K562 (cell line): ENCODE measurements around the gene TMEFF1. TPM values are rescaled to one million over a fixed set of nuclear protein-coding genes. Genes with fewer than 3 reads are reported as not detected.

Experiments
- CTBP1 ChIP-seq: fragments of 450-650 bp; IDR thresholded peaks from 2 replicates; pipeline ENCODE4 v1.6.1; 2016; ENCODE audit warnings: borderline replicate concordance
- EP400 ChIP-seq: fragments of 450-650 bp; IDR thresholded peaks from 2 replicates; pipeline ENCODE4 v1.6.1; 2017; ENCODE audit warnings: antibody characterized with exemption, mild to moderate bottlenecking, moderate library complexity
- FOS ChIP-seq: IDR thresholded peaks from 3 replicates; pipeline ENCODE4 v1.6.1; 2011; ENCODE audit not compliant: insufficient read length; ENCODE audit errors: extremely low read depth
- JUND ChIP-seq, 2 experiments: IDR thresholded peaks; 2 replicates in 1 of 2; 3 replicates in 1 of 2; pipeline ENCODE4 v1.6.1; 2011; ENCODE audit warnings: borderline replicate concordance in 2 of 2, low read depth in 2 of 2, low read length in 2 of 2, improper control_type of control experiment in 1 of 2, missing biosample characterization in 1 of 2, missing genetic modification characterization in 1 of 2, missing genetic modification reagents in 1 of 2
- NFE2 ChIP-seq: IDR thresholded peaks from 2 replicates; pipeline ENCODE4 v1.6.1; 2014; ENCODE audit warnings: antibody characterized with exemption, low read depth
- SPI1 ChIP-seq: IDR thresholded peaks from 2 replicates; pipeline ENCODE4 v1.6.1; 2011; ENCODE audit warnings: low read depth, low read length, control low read depth, borderline replicate concordance
- STAT5B ChIP-seq: fragments of 250-450 bp; sonication (Bioruptor Pico); IDR thresholded peaks from 2 replicates; pipeline ENCODE4 v1.8.0; 2021; ENCODE audit warnings: mild to moderate bottlenecking, inconsistent platforms
- ZNF507 ChIP-seq: conservative IDR thresholded peaks from 2 replicates; pipeline ENCODE4 v1.6.1; 2017; ENCODE audit warnings: missing genetic modification characterization, missing compliant biosample characterization
- polyA plus RNA-seq, 8 experiments: library from polyadenylated mRNA; depleted of rRNA in 4 of 8; stranded (reverse) in 5 of 8; unstranded in 3 of 8; fragments of >200 nt; fragmentation: Nextera tagmentation in 2 of 8; fragmentation: Illumina TruSeq in 1 of 8; extraction: Ambion mirVana in 2 of 8; extraction: Trizol in 1 of 8; gene quantifications; 2 replicates each; pipeline versions ENCODE4 v1.2.1 to v1.2.3, GENCODE V29; 2011 to 2014; ENCODE audit warnings: inconsistent platforms in 1 of 8, missing spikeins in 1 of 8
- total RNA-seq, 7 experiments: library from RNA; depleted of rRNA in 6 of 7; stranded (reverse); fragments of >200 nt in 6 of 7; fragmentation: Illumina TruSeq in 2 of 7; extraction: Trizol in 2 of 7; gene quantifications; 2 replicates each; pipeline versions ENCODE4 v1.2.1 to v1.2.3, GENCODE V29; 2011 to 2021; ENCODE audit warnings: low replicate concordance in 1 of 7
- TF ChIP-seq, protein P1 (sequence below): fragments of 450-650 bp; IDR thresholded peaks from 2 replicates; pipeline ENCODE4 v1.6.1; 2017; ENCODE audit warnings: antibody characterized with exemption, mild to moderate bottlenecking
- TF ChIP-seq, protein P2 (sequence below), 2 experiments: IDR thresholded peaks in 1 of 2; conservative IDR thresholded peaks in 1 of 2; 2 replicates each; pipeline ENCODE4 v1.6.1; 2016; ENCODE audit warnings: low read depth in 2 of 2, mild to moderate bottlenecking in 1 of 2, missing compliant biosample characterization in 1 of 2, missing genetic modification characterization in 1 of 2, moderate library complexity in 1 of 2
- TF ChIP-seq, protein P3 (sequence below), 2 experiments: fragments of 450-650 bp; IDR thresholded peaks; 2 replicates each; pipeline ENCODE4 v1.6.1; 2018; ENCODE audit warnings: mild to moderate bottlenecking in 2 of 2, low read depth in 1 of 2; ENCODE audit not compliant: partially characterized antibody in 2 of 2
- TF ChIP-seq, protein P4 (sequence below), 2 experiments: fragments of 450-650 bp in 1 of 2; sonication (generic) in 1 of 2; formaldehyde crosslinking in 1 of 2; IDR thresholded peaks in 1 of 2; conservative IDR thresholded peaks in 1 of 2; 2 replicates each; pipeline versions ENCODE4 v1.6.1 to v1.8.1; 2016 to 2023; ENCODE audit warnings: mild to moderate bottlenecking in 2 of 2, moderate library complexity in 2 of 2, inconsistent platforms in 1 of 2, missing genetic modification reagents in 1 of 2

The TMEFF1 gene
- total and polyA plus RNA-seq, 9 of the 15 experiments (the other 6 are each of a cell fraction or from before 2014, with no cell fraction given), result 0.07 to 1.1 (median 0.28) TPM; not detected in 2

DNA sequence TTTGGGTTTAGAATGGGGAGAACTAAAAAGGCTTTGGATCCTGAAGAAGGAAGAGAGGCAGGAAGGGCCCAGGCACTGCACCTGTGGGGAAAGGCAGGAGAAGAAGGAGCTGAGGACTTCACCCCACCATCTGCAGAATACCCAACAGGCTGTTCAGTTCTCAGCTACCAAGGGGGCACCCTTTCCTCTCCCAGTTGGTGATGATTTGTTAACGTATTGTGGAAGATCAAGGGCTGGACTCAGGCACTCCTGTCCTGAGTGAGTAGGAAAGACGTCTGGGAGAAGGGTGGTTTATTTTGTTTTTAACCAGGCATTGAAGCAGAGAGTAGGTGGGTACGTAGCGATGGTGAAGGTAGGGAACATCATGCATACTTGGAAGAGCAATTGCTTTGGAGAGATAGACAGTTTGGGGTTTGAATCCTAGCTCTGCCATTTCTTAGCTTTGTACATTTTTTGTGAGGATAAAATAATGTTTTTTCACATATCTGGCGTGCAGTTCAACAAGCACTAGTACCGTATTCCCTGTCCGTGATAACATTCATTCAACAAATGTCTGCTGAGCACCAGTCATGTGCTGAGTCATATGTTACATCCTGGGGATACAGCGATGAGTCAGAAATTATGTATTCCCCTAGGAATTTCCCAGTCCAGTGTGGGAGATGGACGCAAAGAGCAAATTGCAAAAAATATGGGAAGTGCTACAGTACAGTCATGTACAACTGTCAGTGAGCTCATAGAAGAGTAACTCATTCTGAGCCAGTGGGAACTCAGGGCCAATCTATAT lies 43.9 kb upstream of the TMEFF1 start (continued):
- TF ChIP-seq SPI1, result peak; percentile 48; the same call in 1 of the 2 replicates
- TF ChIP-seq, protein P1, sequence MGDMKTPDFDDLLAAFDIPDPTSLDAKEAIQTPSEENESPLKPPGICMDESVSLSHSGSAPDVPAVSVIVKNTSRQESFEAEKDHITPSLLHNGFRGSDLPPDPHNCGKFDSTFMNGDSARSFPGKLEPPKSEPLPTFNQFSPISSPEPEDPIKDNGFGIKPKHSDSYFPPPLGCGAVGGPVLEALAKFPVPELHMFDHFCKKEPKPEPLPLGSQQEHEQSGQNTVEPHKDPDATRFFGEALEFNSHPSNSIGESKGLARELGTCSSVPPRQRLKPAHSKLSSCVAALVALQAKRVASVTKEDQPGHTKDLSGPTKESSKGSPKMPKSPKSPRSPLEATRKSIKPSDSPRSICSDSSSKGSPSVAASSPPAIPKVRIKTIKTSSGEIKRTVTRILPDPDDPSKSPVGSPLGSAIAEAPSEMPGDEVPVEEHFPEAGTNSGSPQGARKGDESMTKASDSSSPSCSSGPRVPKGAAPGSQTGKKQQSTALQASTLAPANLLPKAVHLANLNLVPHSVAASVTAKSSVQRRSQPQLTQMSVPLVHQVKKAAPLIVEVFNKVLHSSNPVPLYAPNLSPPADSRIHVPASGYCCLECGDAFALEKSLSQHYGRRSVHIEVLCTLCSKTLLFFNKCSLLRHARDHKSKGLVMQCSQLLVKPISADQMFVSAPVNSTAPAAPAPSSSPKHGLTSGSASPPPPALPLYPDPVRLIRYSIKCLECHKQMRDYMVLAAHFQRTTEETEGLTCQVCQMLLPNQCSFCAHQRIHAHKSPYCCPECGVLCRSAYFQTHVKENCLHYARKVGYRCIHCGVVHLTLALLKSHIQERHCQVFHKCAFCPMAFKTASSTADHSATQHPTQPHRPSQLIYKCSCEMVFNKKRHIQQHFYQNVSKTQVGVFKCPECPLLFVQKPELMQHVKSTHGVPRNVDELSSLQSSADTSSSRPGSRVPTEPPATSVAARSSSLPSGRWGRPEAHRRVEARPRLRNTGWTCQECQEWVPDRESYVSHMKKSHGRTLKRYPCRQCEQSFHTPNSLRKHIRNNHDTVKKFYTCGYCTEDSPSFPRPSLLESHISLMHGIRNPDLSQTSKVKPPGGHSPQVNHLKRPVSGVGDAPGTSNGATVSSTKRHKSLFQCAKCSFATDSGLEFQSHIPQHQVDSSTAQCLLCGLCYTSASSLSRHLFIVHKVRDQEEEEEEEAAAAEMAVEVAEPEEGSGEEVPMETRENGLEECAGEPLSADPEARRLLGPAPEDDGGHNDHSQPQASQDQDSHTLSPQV, result 0 out of 2 replicates have a peak, but pooled peaks have one; percentile 43
- peak; percentile 57; the same call in 1 of the 2 replicates for TF ChIP-seq CTBP1
- TF ChIP-seq JUND (IDR thresholded peaks at IDR 0.05; ENCODE audit: borderline replicate concordance, low read depth, low read length), result peak; percentile 93
- peak; percentile 96 for TF ChIP-seq JUND (tag; IDR thresholded peaks at IDR 0.05; ENCODE audit: borderline replicate concordance, low read depth, low read length)
- TF ChIP-seq, protein P2, sequence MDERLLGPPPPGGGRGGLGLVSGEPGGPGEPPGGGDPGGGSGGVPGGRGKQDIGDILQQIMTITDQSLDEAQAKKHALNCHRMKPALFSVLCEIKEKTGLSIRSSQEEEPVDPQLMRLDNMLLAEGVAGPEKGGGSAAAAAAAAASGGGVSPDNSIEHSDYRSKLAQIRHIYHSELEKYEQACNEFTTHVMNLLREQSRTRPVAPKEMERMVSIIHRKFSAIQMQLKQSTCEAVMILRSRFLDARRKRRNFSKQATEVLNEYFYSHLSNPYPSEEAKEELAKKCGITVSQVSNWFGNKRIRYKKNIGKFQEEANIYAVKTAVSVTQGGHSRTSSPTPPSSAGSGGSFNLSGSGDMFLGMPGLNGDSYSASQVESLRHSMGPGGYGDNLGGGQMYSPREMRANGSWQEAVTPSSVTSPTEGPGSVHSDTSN (CRISPR knock-in tag; IDR thresholded peaks at IDR 0.05; ENCODE audit: low read depth), result no peak
- TF ChIP-seq, protein P2 (tag; conservative IDR thresholded peaks at IDR 0.05; ENCODE audit: low read depth), result 0 out of 2 replicates have a peak, but pooled peaks have one; percentile 8
- TF ChIP-seq, protein P3, sequence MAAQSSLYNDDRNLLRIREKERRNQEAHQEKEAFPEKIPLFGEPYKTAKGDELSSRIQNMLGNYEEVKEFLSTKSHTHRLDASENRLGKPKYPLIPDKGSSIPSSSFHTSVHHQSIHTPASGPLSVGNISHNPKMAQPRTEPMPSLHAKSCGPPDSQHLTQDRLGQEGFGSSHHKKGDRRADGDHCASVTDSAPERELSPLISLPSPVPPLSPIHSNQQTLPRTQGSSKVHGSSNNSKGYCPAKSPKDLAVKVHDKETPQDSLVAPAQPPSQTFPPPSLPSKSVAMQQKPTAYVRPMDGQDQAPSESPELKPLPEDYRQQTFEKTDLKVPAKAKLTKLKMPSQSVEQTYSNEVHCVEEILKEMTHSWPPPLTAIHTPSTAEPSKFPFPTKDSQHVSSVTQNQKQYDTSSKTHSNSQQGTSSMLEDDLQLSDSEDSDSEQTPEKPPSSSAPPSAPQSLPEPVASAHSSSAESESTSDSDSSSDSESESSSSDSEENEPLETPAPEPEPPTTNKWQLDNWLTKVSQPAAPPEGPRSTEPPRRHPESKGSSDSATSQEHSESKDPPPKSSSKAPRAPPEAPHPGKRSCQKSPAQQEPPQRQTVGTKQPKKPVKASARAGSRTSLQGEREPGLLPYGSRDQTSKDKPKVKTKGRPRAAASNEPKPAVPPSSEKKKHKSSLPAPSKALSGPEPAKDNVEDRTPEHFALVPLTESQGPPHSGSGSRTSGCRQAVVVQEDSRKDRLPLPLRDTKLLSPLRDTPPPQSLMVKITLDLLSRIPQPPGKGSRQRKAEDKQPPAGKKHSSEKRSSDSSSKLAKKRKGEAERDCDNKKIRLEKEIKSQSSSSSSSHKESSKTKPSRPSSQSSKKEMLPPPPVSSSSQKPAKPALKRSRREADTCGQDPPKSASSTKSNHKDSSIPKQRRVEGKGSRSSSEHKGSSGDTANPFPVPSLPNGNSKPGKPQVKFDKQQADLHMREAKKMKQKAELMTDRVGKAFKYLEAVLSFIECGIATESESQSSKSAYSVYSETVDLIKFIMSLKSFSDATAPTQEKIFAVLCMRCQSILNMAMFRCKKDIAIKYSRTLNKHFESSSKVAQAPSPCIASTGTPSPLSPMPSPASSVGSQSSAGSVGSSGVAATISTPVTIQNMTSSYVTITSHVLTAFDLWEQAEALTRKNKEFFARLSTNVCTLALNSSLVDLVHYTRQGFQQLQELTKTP (IDR thresholded peaks at IDR 0.05; ENCODE audit: low read depth in 1 of 2, partially characterized antibody in 2 of 2), result peak in 1 of 2 experiments; percentile 38
- TF ChIP-seq, protein P4, sequence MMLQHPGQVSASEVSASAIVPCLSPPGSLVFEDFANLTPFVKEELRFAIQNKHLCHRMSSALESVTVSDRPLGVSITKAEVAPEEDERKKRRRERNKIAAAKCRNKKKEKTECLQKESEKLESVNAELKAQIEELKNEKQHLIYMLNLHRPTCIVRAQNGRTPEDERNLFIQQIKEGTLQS (IDR thresholded peaks at IDR 0.05), result peak; percentile 96
- TF ChIP-seq, protein P4 (CRISPR knock-in tag; conservative IDR thresholded peaks at IDR 0.05), result peak; percentile 67; the same call in 1 of the 2 replicates
- no peak for TF ChIP-seq ZNF507 (tag)
- TF ChIP-seq EP400, result peak; percentile 31; the same call in 1 of the 2 replicates
- no peak for TF ChIP-seq STAT5B (CRISPR knock-in tag)
- peak; percentile 60 for TF ChIP-seq FOS
- peak; percentile 83 for TF ChIP-seq NFE2
